B cell (primary cell): Measurements from ENCODE around the gene POU2AF2. TPM values are rescaled to one million over a fixed set of nuclear protein-coding genes. Genes with fewer than 3 reads are reported as not detected.

Source experiments
- ATAC-seq: fragments of 200-7000 bp; cut with Tn5 transposase; one replicate; pipeline ENCODE4 v1.10.0; 2021; ENCODE audit warnings: low read depth, mild to moderate bottlenecking, moderate number of reproducible peaks, moderate library complexity
- CTCF ChIA-PET: fragments of 350-600 bp; sonication (Branson Sonifier 250); formaldehyde crosslinking; loops from one replicate; lab custom pipeline; 2021; ENCODE audit warnings: antibody characterized with exemption, inconsistent platforms; lab: Charles Lee
- POLR2A ChIA-PET: fragments of 350-600 bp; sonication (Branson Sonifier 250); formaldehyde crosslinking; loops from one replicate; lab custom pipeline; 2021; ENCODE audit warnings: antibody characterized with exemption; lab: Charles Lee
- DNase-seq: peaks from one replicate; pipeline ENCODE4 v3.0.0; 2013
- H2AFZ ChIP-seq: 2 replicates; pipeline ENCODE4 v1.6.1; 2012; ENCODE audit warnings: mild to moderate bottlenecking, low read depth, low read length; ENCODE audit not compliant: insufficient read depth, poor library complexity, severe bottlenecking
- H3K27ac ChIP-seq, 2 donors: 1 replicate in 1 of 2; 2 replicates in 1 of 2; pipeline ENCODE4 v1.5.1; 2012 to 2013; ENCODE audit warnings: low read length in 2 of 2, mild to moderate bottlenecking in 2 of 2, moderate library complexity in 1 of 2
- H3K27me3 ChIP-seq, 4 experiments: fragments of 200-600 bp in 1 of 4; sonication (generic) in 1 of 4; replicated peaks in 1 of 4; 1 replicate in 2 of 4; 2 replicates in 2 of 4; pipeline versions ENCODE4 v1.6.1 to v1.7.0; 2013 to 2016; ENCODE audit warnings: low read length in 3 of 4, mild to moderate bottlenecking in 2 of 4, mixed read lengths in 1 of 4, moderate library complexity in 1 of 4; ENCODE audit not compliant: insufficient read depth in 4 of 4, control insufficient read depth in 3 of 4; ENCODE audit errors: control extremely low read depth in 1 of 4
- H3K36me3 ChIP-seq, 2 experiments: replicated peaks in 1 of 2; 1 replicate in 1 of 2; 2 replicates in 1 of 2; pipeline versions ENCODE4 v1.6.1 to v1.7.1; 2013; ENCODE audit warnings: low read length in 1 of 2; ENCODE audit not compliant: insufficient read depth in 2 of 2, control insufficient read depth in 1 of 2; ENCODE audit errors: control extremely low read depth in 1 of 2, extremely low read depth in 1 of 2
- H3K4me1 ChIP-seq, 2 donors: fragments of 200-600 bp in 1 of 2; sonication (generic) in 1 of 2; 1 replicate in 1 of 2; 2 replicates in 1 of 2; pipeline versions ENCODE4 v1.5.1 to v1.6.1; 2013 to 2017; ENCODE audit warnings: low read length in 2 of 2; ENCODE audit not compliant: control insufficient read depth in 2 of 2, insufficient read depth in 2 of 2
- H3K4me2 ChIP-seq: replicated peaks from 2 replicates; pipeline ENCODE3; 2012; ENCODE audit warnings: mild to moderate bottlenecking, low read depth, low read length; ENCODE audit not compliant: poor library complexity, severe bottlenecking
- H3K4me3 ChIP-seq, 5 experiments: fragments of 200-600 bp in 1 of 5; sonication (generic) in 1 of 5; 1 replicate in 3 of 5; 2 replicates in 2 of 5; pipeline versions ENCODE4 v1.5.1 to v1.7.0; 2011 to 2016; ENCODE audit warnings: low read length in 4 of 5, mild to moderate bottlenecking in 4 of 5, low read depth in 2 of 5, control low read depth in 1 of 5, moderate library complexity in 1 of 5; ENCODE audit not compliant: insufficient read depth in 1 of 5; ENCODE audit errors: control extremely low read depth in 1 of 5, extremely low read depth in 1 of 5
- H3K79me2 ChIP-seq: fragments of 200-600 bp; sonication (generic); one replicate; pipeline ENCODE4 v1.6.0; 2016; ENCODE audit warnings: low read length; ENCODE audit not compliant: control insufficient read depth, insufficient read depth
- H3K9ac ChIP-seq: fragments of 200-600 bp; sonication (generic); 2 replicates; pipeline ENCODE4 v1.6.1; 2017; ENCODE audit warnings: mild to moderate bottlenecking, low read length, moderate library complexity
- H3K9me3 ChIP-seq, 3 donors: one replicate each; pipeline versions ENCODE4 v1.6.1 to v1.7.1; 2013; ENCODE audit warnings: low read length in 2 of 3; ENCODE audit not compliant: control insufficient read depth in 2 of 3, insufficient read depth in 1 of 3; ENCODE audit errors: control extremely low read depth in 1 of 3
- H4K20me1 ChIP-seq: 2 replicates; pipeline ENCODE4 v1.6.0; 2012; ENCODE audit warnings: mild to moderate bottlenecking, low read length; ENCODE audit not compliant: insufficient read depth, control insufficient read depth, poor library complexity, severe bottlenecking
- H3K27ac Mint-ChIP-seq: one replicate; pipeline ENCODE4 v1.8.0; 2021; ENCODE audit warnings: mixed read lengths
- H3K27me3 Mint-ChIP-seq: one replicate; pipeline ENCODE4 v1.8.0; 2021; ENCODE audit warnings: mixed read lengths
- H3K4me1 Mint-ChIP-seq: one replicate; pipeline ENCODE4 v1.8.0; 2021; ENCODE audit warnings: mixed read lengths
- H3K4me3 Mint-ChIP-seq: one replicate; pipeline ENCODE4 v1.8.0; 2021; ENCODE audit warnings: mixed read lengths
- H3K9me3 Mint-ChIP-seq: one replicate; pipeline ENCODE4 v1.8.0; 2022; ENCODE audit warnings: mixed read lengths; ENCODE audit not compliant: insufficient read depth
- CTCF ChIP-seq: fragments of 200-600 bp; IDR thresholded peaks from one replicate; pipeline ENCODE4 v1.8.0; 2022; ENCODE audit warnings: antibody characterized with exemption, mild to moderate bottlenecking
- EZH2 ChIP-seq: IDR thresholded peaks from 2 replicates; pipeline ENCODE4 v1.6.1; 2012; ENCODE audit warnings: borderline replicate concordance, low read depth, mild to moderate bottlenecking, moderate library complexity, low read length; ENCODE audit not compliant: insufficient read depth, poor library complexity, severe bottlenecking
- WGBS: methylation state at CpG from one replicate; pipeline ENCODE4 v1.1.5; 2013; ENCODE audit warnings: missing lambda C conversion rate; ENCODE audit not compliant: insufficient coverage; 5-methylcytosine and 5-hydroxymethylcytosine counted together
- intact Hi-C: fragments of 100-400 bp; cut with micrococcal nuclease; formaldehyde crosslinking; loops from one replicate; pipeline ENCODE4 v1.10.0; 2022
- polyA plus RNA-seq: library from polyadenylated mRNA; depleted of rRNA; stranded (reverse); fragments of >200 nt; gene quantifications from 2 replicates; pipeline ENCODE4 v1.2.3, GENCODE V29; 2012
- total RNA-seq, 2 donors: library from RNA; stranded (reverse); fragments of 120-200 nt in 1 of 2; gene quantifications; 1 replicate in 1 of 2; 2 replicates in 1 of 2; pipeline versions ENCODE4 v1.2.3 to v1.2.4, GENCODE V29; 2013 to 2022

Gene POU2AF2
- total and polyA plus RNA-seq, 2 donors (not counting 1 experiment from before 2014, with no cell fraction given) = not detected

- no peak overlapping the region for H3K4me3 Mint-ChIP-seq
- H3K4me3 ChIP-seq = no peak overlapping the region
- H3K4me1 ChIP-seq = no peaks in the 10 kb centered on the region
- H3K79me2 ChIP-seq = no peaks in the 10 kb centered on the region
- CTCF ChIA-PET = no interaction called here
- H3K27ac ChIP-seq = no peak overlapping the region
- WGBS = no CpG with 5 or more reads among the region's 1 CpG
- no peak for TF ChIP-seq CTCF
- TF ChIP-seq EZH2 = no peak
- peaks cover 22% of the 10 kb centered on the region for H3K27me3 Mint-ChIP-seq
- ATAC-seq (no peak), DNase-seq (no peak)
- H3K4me2 ChIP-seq = no peak overlapping the region
- H3K4me1 Mint-ChIP-seq = no peaks in the 10 kb centered on the region
- no peaks in the 10 kb centered on the region for H3K9me3 Mint-ChIP-seq
- no peaks in the 10 kb centered on the region for H3K36me3 ChIP-seq
- H4K20me1 ChIP-seq = no peaks in the 10 kb centered on the region
- no peak overlapping the region for H2AFZ ChIP-seq
- no peak overlapping the region for H3K27ac Mint-ChIP-seq
- intact Hi-C loops = no loop called here
- H3K9me3 ChIP-seq = no peaks in the 10 kb centered on the region
- peaks cover 0 to 4% (median 0%) of the 10 kb centered on the region in 4 experiments for H3K27me3 ChIP-seq
- POLR2A ChIA-PET = no interaction called here
- no peak overlapping the region for H3K9ac ChIP-seq
These were observed 7.6 kb upstream of the POU2AF2 start for GRCh38 chr11:111237926-111238325.

- Mint-ChIP-seq H3K4me1 (no peaks in the 10 kb centered on the region), H3K27ac (no peak overlapping the region), H3K27me3 (peaks cover 42% of the 10 kb centered on the region), H3K4me3 (no peak overlapping the region), H3K9me3 (no peaks in the 10 kb centered on the region)
- WGBS = no CpG with 5 or more reads among the region's 1 CpG
- intact Hi-C loops = no loop called here
- TF ChIP-seq EZH2 (no peak), CTCF (no peak)
- Histone ChIP-seq H3K36me3 (no peaks in the 10 kb centered on the region), H4K20me1 (no peaks in the 10 kb centered on the region), H3K4me1 (no peaks in the 10 kb centered on the region), H3K79me2 (no peaks in the 10 kb centered on the region), H2AFZ (no peak overlapping the region), H3K27me3 (peaks cover 0 to 10% (median 1%) of the 10 kb centered on the region in 4 experiments), H3K9me3 (no peaks in the 10 kb centered on the region), H3K27ac (no peak overlapping the region), H3K9ac (no peak overlapping the region), H3K4me3 (no peak overlapping the region), H3K4me2 (no peak overlapping the region)
- ChIA-PET CTCF (interaction anchor here (0.6 to 1.0 kb wide), 2 partner anchors 112 to 199 kb away, joined by 3 to 4 read pairs; no protein-coding TSS in a partner anchor), POLR2A (no interaction called here)
- DNase-seq (no peak), ATAC-seq (no peak)
These were observed 1.4 kb downstream of the POU2AF2 start for GRCh38 chr11:111246956-111247355.
